T-cell (primary cell): ENCODE measurements around the gene RASSF8. TPM values are rescaled to one million over a fixed set of nuclear protein-coding genes. Genes with fewer than 3 reads are reported as not detected.

ENCODE experiments used
- ATAC-seq, 4 experiments: fragments of 200-7000 bp in 3 of 4; fragments of 150-1000 bp in 1 of 4; cut with Tn5 transposase; replicated peaks in 1 of 4; 1 replicate in 3 of 4; 2 replicates in 1 of 4; pipeline ENCODE4 v1.10.0; 2021; ENCODE audit warnings: moderate library complexity in 3 of 4, mild to moderate bottlenecking in 2 of 4, moderate number of reproducible peaks in 1 of 4
- CTCF ChIA-PET, 2 donors: fragments of 300-600 bp; sonication (Branson Sonifier 250); formaldehyde crosslinking; loops; one replicate each; lab custom pipeline; 2022; ENCODE audit warnings: antibody characterized with exemption in 2 of 2; lab: Charles Lee
- POLR2A ChIA-PET, 2 donors: fragments of 300-600 bp; sonication (Branson Sonifier 250); formaldehyde crosslinking; loops; one replicate each; lab custom pipeline; 2022; ENCODE audit warnings: antibody characterized with exemption in 2 of 2; lab: Charles Lee
- DNase-seq, 35 experiments: peaks; one replicate each; pipeline versions ENCODE4 v3.0.0 to v3.0.0-alpha.2; 2013 to 2023
- H3K27ac ChIP-seq: one replicate; pipeline ENCODE4 v1.5.1; 2013; ENCODE audit warnings: low read length
- H3K27me3 ChIP-seq, 2 experiments: replicated peaks in 1 of 2; 1 replicate in 1 of 2; 2 replicates in 1 of 2; pipeline versions ENCODE4 v1.6.1 to v1.7.0; 2013; ENCODE audit warnings: low read length in 1 of 2, mixed read lengths in 1 of 2; ENCODE audit not compliant: control insufficient read depth in 2 of 2, insufficient read depth in 2 of 2; ENCODE audit errors: extremely low read depth in 1 of 2
- H3K36me3 ChIP-seq, 2 donors: 1 replicate in 1 of 2; 2 replicates in 1 of 2; pipeline versions ENCODE4 v1.6.1 to v1.7.0; 2013; ENCODE audit warnings: low read length in 1 of 2; ENCODE audit not compliant: control insufficient read depth in 2 of 2, insufficient read depth in 1 of 2; ENCODE audit errors: extremely low read depth in 1 of 2
- H3K4me1 ChIP-seq, 2 experiments: 1 replicate in 1 of 2; 2 replicates in 1 of 2; pipeline versions ENCODE4 v1.6.1 to v1.7.0; 2013; ENCODE audit warnings: low read length in 2 of 2, mixed read lengths in 1 of 2; ENCODE audit not compliant: insufficient read depth in 2 of 2, control insufficient read depth in 1 of 2; ENCODE audit errors: extremely low read depth in 1 of 2
- H3K4me3 ChIP-seq, 2 donors: 1 replicate in 1 of 2; 2 replicates in 1 of 2; pipeline versions ENCODE4 v1.5.1 to v1.7.0; 2013; ENCODE audit warnings: mild to moderate bottlenecking in 2 of 2, low read length in 1 of 2, moderate library complexity in 1 of 2; ENCODE audit not compliant: control insufficient read depth in 1 of 2; ENCODE audit errors: extremely low read depth in 1 of 2
- H3K9me3 ChIP-seq: 2 replicates; pipeline ENCODE4 v1.7.0; 2013
- H3K27ac Mint-ChIP-seq, 2 donors: one replicate each; pipeline ENCODE4 v1.8.0; 2020 to 2021; ENCODE audit warnings: mild to moderate bottlenecking in 2 of 2, mixed read lengths in 2 of 2
- H3K27me3 Mint-ChIP-seq, 2 donors: one replicate each; pipeline ENCODE4 v1.8.0; 2021 to 2022; ENCODE audit warnings: mixed read lengths in 2 of 2
- H3K36me3 Mint-ChIP-seq: one replicate; pipeline ENCODE4 v1.8.0; 2021; ENCODE audit warnings: mixed read lengths
- H3K4me1 Mint-ChIP-seq, 3 donors: one replicate each; pipeline ENCODE4 v1.8.0; 2020 to 2022; ENCODE audit warnings: mixed read lengths in 3 of 3, mild to moderate bottlenecking in 1 of 3
- H3K4me3 Mint-ChIP-seq, 3 donors: one replicate each; pipeline ENCODE4 v1.8.0; 2020 to 2022; ENCODE audit warnings: mild to moderate bottlenecking in 3 of 3, mixed read lengths in 3 of 3, moderate library complexity in 3 of 3
- H3K9me3 Mint-ChIP-seq, 3 donors: one replicate each; pipeline ENCODE4 v1.8.0; 2020 to 2022; ENCODE audit warnings: mixed read lengths in 3 of 3
- WGBS: methylation state at CpG from one replicate; pipeline ENCODE4 v1.1.5; 2013; ENCODE audit warnings: missing lambda C conversion rate; ENCODE audit not compliant: insufficient coverage; 5-methylcytosine and 5-hydroxymethylcytosine counted together
- total RNA-seq, 35 experiments: library from RNA in 6 of 35; stranded (reverse) in 6 of 35; fragments of 120-200 nt in 1 of 35; gene quantifications; one replicate each; pipeline versions ENCODE4 v1.2.1 to v1.2.4 and lab custom pipeline; 2013 to 2026

Gene RASSF8
- total RNA-seq, 5 donors from 2014 or later (not counting 1 experiment from before 2014, with no cell fraction given): 0.50 to 0.98 (median 0.73) TPM; not detected in 1

GRCh38 chr12:26069796-26070195 is 111.3 kb downstream of the RASSF8 start:
- ChIA-PET CTCF (no interaction called here), POLR2A (no interaction called here)
- peaks cover 3 to 8% of the 10 kb centered on the region in 2 donors for H3K27me3 Mint-ChIP-seq
- Histone ChIP-seq H3K9me3 (no peaks in the 10 kb centered on the region), H3K27me3 (no peaks in the 10 kb centered on the region), H3K4me1 (no peaks in the 10 kb centered on the region), H3K36me3 (no peaks in the 10 kb centered on the region), H3K27ac (no peak overlapping the region), H3K4me3 (no peak overlapping the region)
- DNase-seq (no peak), ATAC-seq (no peak)
- H3K4me3 Mint-ChIP-seq: no peak overlapping the region
- no peaks in the 10 kb centered on the region for H3K9me3 Mint-ChIP-seq
- H3K4me1 Mint-ChIP-seq: no peaks in the 10 kb centered on the region
- H3K36me3 Mint-ChIP-seq: no peaks in the 10 kb centered on the region
- H3K27ac Mint-ChIP-seq: no peak overlapping the region

GRCh38 chr12:26077915-26078702 is 119.6 kb downstream of the RASSF8 start:
- no peak overlapping the region for H3K27ac Mint-ChIP-seq
- CTCF ChIA-PET: no interaction called here
- H3K27me3 ChIP-seq: no peaks in the 10 kb centered on the region
- H3K4me1 Mint-ChIP-seq: no peaks in the 10 kb centered on the region
- no peaks in the 10 kb centered on the region for H3K36me3 ChIP-seq
- POLR2A ChIA-PET: no interaction called here
- DNase-seq (no peak), ATAC-seq (no peak)
- H3K27me3 Mint-ChIP-seq: peaks cover 0 to 3% of the 10 kb centered on the region in 2 donors
- peaks cover 0 to 7% (median 6%) of the 10 kb centered on the region in 3 donors for H3K9me3 Mint-ChIP-seq
- no peaks in the 10 kb centered on the region for H3K36me3 Mint-ChIP-seq
- H3K9me3 ChIP-seq: no peaks in the 10 kb centered on the region
- no peak overlapping the region for H3K27ac ChIP-seq
- WGBS: 80% methylated on average over 1 of the region's 2 CpGs
- no peaks in the 10 kb centered on the region for H3K4me1 ChIP-seq
- H3K4me3 Mint-ChIP-seq: no peak overlapping the region
- H3K4me3 ChIP-seq: no peak overlapping the region

DNA sequence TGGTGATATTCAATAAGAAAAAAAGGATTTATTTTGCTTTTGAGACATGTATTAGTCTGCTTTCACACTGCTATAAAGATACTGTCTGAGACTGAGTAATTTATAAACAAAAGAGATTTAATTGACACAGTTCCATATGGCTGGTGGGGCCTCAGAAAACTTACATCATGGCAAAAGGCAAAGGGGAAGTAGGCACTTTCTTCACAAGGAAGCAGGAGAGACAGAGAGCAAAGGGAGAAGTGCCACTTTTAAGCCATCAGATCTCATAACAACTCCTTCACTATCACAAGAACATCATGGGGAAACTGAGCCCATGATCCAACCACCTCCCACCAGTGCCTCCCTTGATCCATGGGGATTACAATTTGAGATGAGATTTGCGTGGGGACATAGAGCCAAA is 122.4 kb downstream of the RASSF8 start:
- Histone ChIP-seq H3K4me3 (no peak overlapping the region), H3K27ac (no peak overlapping the region), H3K9me3 (no peaks in the 10 kb centered on the region), H3K27me3 (no peaks in the 10 kb centered on the region), H3K4me1 (no peaks in the 10 kb centered on the region), H3K36me3 (no peaks in the 10 kb centered on the region)
- ATAC-seq (no peak), DNase-seq (no peak)
- no peak overlapping the region for H3K4me3 Mint-ChIP-seq
- ChIA-PET CTCF (no interaction called here), POLR2A (no interaction called here)
- no peaks in the 10 kb centered on the region for H3K36me3 Mint-ChIP-seq
- peaks cover 0 to 3% of the 10 kb centered on the region in 2 donors for H3K27me3 Mint-ChIP-seq
- H3K4me1 Mint-ChIP-seq: no peaks in the 10 kb centered on the region
- H3K9me3 Mint-ChIP-seq: peaks cover 0 to 7% (median 6%) of the 10 kb centered on the region in 3 donors
- WGBS: no CpG with 5 or more reads among the region's 1 CpG
- no peak overlapping the region for H3K27ac Mint-ChIP-seq

DNA sequence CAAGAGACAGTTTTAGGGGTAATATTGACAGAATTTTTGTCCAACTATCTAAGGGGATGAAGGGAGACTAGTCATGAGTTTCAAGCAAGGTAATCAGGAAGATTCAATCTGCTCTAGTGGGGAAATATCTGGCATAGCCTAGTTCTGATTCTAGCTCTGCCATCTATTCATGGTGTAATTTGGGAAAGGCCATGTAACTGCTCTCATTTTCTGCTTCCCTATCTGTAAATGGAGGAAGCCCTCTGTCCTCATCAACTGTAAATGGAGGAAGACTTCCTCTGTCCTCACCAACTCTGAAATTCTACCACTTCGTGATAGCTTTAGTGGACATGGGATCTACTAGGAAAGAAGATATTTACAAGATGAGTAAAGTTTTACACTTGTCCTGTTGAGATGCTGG is 128.5 kb downstream of the RASSF8 start:
- H3K4me1 ChIP-seq: no peaks in the 10 kb centered on the region
- no peak for DNase-seq
- POLR2A ChIA-PET: no interaction called here
- H3K27ac ChIP-seq: no peak overlapping the region
- H3K9me3 Mint-ChIP-seq: peaks cover 0 to 7% (median 6%) of the 10 kb centered on the region in 3 donors
- H3K36me3 Mint-ChIP-seq: no peaks in the 10 kb centered on the region
- no peaks in the 10 kb centered on the region for H3K4me1 Mint-ChIP-seq
- ATAC-seq: no peak
- CTCF ChIA-PET: no interaction called here
- H3K36me3 ChIP-seq: no peaks in the 10 kb centered on the region
- no CpG with 5 or more reads among the region's 1 CpG for WGBS
- no peak overlapping the region for H3K27ac Mint-ChIP-seq
- no peaks in the 10 kb centered on the region for H3K27me3 ChIP-seq
- H3K27me3 Mint-ChIP-seq: peaks cover 0 to 6% of the 10 kb centered on the region in 2 donors
- H3K4me3 ChIP-seq: no peak overlapping the region
- H3K9me3 ChIP-seq: no peaks in the 10 kb centered on the region
- no peak overlapping the region for H3K4me3 Mint-ChIP-seq

DNA sequence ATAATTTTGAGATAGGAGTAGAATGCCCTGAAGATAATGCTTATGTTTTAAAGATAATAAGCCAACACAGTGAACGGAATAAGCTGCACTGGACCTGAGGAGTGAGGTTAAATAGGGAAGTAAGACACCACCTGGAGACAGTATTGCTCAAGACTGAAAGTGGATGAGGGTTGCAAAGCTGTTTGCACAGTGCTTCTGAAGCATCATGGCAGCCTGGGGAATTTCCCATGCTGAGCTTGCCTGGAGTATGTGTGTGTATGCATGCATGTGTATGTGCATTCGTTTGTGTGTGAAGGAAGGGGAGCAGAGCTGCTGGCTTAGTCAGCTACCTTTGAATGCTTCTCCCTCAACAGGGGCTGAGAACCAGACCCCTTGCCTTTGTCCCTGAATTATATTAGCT is 130.5 kb downstream of the RASSF8 start:
- H3K27ac ChIP-seq: no peak overlapping the region
- no peaks in the 10 kb centered on the region for H3K36me3 ChIP-seq
- Mint-ChIP-seq H3K9me3 (no peaks in the 10 kb centered on the region), H3K4me1 (peaks cover 0 to 4% (median 0%) of the 10 kb centered on the region in 3 donors), H3K4me3 (no peak overlapping the region), H3K27me3 (peaks cover 0 to 6% of the 10 kb centered on the region in 2 donors), H3K36me3 (no peaks in the 10 kb centered on the region), H3K27ac (no peak overlapping the region)
- ATAC-seq (no peak), DNase-seq (no peak)
- H3K4me1 ChIP-seq: no peaks in the 10 kb centered on the region
- no peaks in the 10 kb centered on the region for H3K27me3 ChIP-seq
- WGBS: 60% methylated on average over 1 of the region's 2 CpGs
- ChIA-PET CTCF (no interaction called here), POLR2A (interaction anchor here in 1 of 2 donors (0.6 kb wide), 1 partner anchor 1690 kb away, joined by 3 read pairs; no protein-coding TSS in a partner anchor)
- no peaks in the 10 kb centered on the region for H3K9me3 ChIP-seq
- H3K4me3 ChIP-seq: no peak overlapping the region

DNA sequence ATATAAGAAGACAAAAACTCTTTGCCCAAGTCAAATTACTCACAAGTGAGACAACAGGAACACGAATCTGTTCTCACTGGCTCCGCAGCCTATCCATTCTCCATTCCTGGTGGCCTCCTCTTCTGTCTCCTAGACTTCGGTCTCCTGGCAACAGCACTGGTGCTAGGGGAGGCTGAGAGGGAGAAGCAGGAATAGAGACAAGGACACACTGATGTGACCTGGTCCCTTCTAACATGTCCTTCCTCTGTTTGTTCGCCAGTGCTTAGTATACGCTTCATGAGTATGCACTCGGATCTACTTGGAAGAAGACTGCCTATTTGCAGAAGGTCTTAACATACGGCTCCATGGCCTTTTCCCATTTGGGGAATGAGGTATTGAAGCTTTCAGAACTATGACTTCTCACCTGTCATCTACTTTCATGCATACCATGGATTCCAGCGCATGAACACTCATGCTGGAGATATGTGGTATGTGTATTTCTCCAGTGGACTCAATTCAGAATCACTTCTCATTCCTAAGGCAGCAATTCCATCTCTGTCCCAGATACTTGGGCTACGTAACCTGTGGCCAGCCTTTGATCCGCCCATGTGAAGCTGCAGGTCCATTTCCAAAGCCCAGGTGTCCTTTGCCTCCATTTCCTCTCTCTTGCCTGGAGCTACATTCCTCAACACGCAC is 132.5 kb downstream of the RASSF8 start:
- DNase-seq (no peak), ATAC-seq (no peak)
- POLR2A ChIA-PET: no interaction called here
- H3K4me1 Mint-ChIP-seq: peaks cover 0 to 4% (median 0%) of the 10 kb centered on the region in 3 donors
- Histone ChIP-seq H3K4me1 (no peaks in the 10 kb centered on the region), H3K9me3 (no peaks in the 10 kb centered on the region), H3K27me3 (no peaks in the 10 kb centered on the region), H3K4me3 (no peak overlapping the region), H3K36me3 (no peaks in the 10 kb centered on the region), H3K27ac (no peak overlapping the region)
- peaks cover 0 to 6% of the 10 kb centered on the region in 2 donors for H3K27me3 Mint-ChIP-seq
- H3K27ac Mint-ChIP-seq: no peak overlapping the region
- no peak overlapping the region for H3K4me3 Mint-ChIP-seq
- no peaks in the 10 kb centered on the region for H3K36me3 Mint-ChIP-seq
- CTCF ChIA-PET: interaction anchor here in 1 of 2 donors (1.1 kb wide), 1 partner anchor 611 kb away, joined by 4 read pairs; no protein-coding TSS in a partner anchor
- no peaks in the 10 kb centered on the region for H3K9me3 Mint-ChIP-seq
- 74% methylated on average over 5 of the region's 11 CpGs for WGBS
